Measurements from ENCODE around the gene KLHL8.

The KLHL8 gene

DNA sequence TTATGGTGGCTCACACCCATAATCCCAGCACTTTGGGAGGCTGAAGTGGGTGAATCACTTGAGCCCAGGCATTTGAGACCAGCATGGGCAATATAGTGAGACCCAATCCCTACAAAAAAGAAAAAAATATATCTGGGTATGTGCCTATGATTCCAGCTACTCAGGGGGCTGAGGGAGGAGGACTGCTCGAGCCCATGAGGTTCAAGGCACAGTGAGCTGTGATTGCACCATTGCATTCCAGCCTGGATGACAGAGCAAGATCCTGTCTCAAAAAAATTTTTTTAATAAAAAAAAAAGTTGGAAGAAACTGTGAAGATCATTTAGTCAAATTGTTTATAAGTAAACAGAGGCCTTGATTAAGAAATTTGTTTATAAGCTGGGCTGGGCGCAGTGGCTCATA lies 39.7 kb downstream of the KLHL8 start:
- DNase-seq (ENCODE audit: low spot score) = no peak
- Histone ChIP-seq H3K27ac (no peak overlapping the region), H3K4me3 (no peak overlapping the region)
- TF ChIP-seq, protein P1, sequence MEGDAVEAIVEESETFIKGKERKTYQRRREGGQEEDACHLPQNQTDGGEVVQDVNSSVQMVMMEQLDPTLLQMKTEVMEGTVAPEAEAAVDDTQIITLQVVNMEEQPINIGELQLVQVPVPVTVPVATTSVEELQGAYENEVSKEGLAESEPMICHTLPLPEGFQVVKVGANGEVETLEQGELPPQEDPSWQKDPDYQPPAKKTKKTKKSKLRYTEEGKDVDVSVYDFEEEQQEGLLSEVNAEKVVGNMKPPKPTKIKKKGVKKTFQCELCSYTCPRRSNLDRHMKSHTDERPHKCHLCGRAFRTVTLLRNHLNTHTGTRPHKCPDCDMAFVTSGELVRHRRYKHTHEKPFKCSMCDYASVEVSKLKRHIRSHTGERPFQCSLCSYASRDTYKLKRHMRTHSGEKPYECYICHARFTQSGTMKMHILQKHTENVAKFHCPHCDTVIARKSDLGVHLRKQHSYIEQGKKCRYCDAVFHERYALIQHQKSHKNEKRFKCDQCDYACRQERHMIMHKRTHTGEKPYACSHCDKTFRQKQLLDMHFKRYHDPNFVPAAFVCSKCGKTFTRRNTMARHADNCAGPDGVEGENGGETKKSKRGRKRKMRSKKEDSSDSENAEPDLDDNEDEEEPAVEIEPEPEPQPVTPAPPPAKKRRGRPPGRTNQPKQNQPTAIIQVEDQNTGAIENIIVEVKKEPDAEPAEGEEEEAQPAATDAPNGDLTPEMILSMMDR (IDR thresholded peaks at IDR 0.05) = no peak

DNA sequence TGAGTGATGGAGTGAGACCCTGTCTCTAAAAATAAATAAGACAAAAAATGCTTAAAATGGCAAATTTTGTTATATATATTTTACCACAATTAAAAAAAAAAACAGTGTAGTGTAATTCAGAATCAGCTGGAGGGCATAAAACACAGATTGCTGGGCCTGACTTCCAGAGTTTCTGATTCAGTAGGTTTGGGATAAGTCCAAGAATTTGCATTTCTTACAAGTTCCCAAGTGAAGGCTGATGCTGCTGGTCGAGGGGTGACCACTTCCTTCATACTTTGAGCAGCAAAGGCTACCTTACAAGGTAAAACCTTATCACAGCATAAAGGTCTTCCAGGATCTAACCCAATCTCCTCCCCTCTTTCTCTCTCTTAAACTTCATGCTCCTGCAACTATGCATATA lies 40.7 kb downstream of the KLHL8 start:
- H3K27ac ChIP-seq = no peak overlapping the region
- H3K4me3 ChIP-seq = no peak overlapping the region
- TF ChIP-seq, protein P1 (IDR thresholded peaks at IDR 0.05) = no peak
- no peak for DNase-seq (ENCODE audit: low spot score)

DNA sequence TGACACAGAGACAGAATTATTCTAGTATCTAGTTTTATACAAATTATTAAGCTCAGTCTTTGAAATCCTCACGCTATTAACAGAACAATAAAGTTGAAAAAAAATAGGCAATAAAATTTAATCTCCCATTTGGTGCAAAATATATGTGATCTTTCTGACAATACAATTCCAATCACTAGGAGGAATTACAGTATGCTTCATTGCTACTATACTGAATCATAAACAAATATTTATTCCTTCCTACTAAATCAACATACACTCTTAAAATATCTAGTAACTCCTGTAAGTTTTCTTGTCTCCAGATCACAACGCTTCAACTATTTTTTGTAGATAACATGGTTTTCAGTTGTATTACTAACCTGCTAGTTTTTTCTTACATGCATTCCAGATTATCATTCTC lies 45.7 kb downstream of the KLHL8 start:
- TF ChIP-seq, protein P1 (IDR thresholded peaks at IDR 0.05) = no peak
- no peak for DNase-seq (ENCODE audit: low spot score)
- H3K4me3 ChIP-seq = no peak overlapping the region
- H3K27ac ChIP-seq = no peak overlapping the region

DNA sequence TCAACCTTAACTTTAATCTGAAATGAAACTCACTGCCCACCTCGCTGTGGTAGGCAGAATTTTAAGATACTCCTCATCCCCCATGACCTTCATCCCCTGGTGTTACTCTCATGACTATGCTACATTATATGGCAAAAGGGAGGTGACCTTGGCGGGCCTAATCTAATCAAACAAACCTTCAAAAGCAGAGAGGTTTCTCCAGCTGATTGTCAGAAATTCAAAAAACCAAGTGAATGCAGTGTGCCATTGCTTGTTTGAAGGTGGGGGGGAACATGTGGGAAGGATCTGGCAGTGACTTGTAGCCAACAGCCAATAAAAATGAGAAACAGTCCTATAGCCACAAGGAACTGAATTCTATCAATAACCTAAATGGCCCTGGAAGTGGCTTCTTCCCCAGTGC lies 48.5 kb downstream of the KLHL8 start:
- TF ChIP-seq, protein P1 (IDR thresholded peaks at IDR 0.05) = no peak
- Histone ChIP-seq H3K4me3 (no peak overlapping the region), H3K27ac (no peak overlapping the region)
- no peak for DNase-seq (ENCODE audit: low spot score)

DNA sequence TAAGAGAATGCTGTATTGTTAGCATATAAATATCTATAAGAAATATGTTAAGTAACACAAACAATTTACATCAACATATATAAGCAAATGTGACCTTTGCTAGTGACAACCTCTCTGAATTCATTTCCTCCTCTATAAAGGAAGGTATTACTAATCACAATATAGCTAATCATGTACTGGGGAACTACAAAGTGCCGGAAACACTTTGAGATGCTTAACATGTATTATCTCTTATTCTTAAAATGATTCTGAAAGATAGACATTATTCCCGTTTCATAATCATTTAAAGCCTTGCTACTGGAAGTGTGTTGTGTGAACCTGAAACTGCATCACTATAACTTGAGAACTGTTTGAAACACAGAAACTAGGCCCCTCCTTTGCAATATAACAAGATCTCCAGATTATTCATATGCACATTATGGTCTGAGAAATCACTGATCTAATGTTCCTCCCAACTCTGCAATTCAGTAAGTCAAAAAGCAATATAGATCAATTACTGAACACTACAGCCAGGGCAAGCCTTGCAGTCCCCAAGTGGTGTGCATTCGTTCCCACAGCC lies 54.0 kb downstream of the KLHL8 start:
- Histone ChIP-seq H3K27ac (no peak overlapping the region), H3K4me3 (no peak overlapping the region)
- no peak for DNase-seq (ENCODE audit: low spot score)
- TF ChIP-seq, protein P1 (IDR thresholded peaks at IDR 0.05) = no peak

DNA sequence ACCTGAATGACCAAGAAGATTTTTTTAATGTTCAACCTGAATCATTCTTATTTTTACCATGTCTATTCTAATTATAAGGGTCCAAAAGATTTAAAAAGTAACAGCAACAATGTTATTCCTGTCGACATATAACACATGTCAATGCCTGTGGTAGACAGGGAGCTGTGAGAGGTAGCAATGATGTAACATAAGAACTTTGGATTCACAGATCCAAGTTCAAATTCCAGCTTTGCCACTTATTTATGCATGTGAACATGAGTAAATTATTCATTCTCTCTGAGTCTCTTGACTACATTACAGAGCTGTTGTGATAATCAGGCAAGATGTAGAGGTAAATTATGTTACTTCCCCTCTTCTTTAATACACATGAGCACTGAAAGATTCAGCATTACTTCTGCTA lies 54.5 kb downstream of the KLHL8 start:
- Histone ChIP-seq H3K27ac (no peak overlapping the region), H3K4me3 (no peak overlapping the region)
- TF ChIP-seq, protein P1 (IDR thresholded peaks at IDR 0.05) = no peak
- no peak for DNase-seq (ENCODE audit: low spot score)

DNA sequence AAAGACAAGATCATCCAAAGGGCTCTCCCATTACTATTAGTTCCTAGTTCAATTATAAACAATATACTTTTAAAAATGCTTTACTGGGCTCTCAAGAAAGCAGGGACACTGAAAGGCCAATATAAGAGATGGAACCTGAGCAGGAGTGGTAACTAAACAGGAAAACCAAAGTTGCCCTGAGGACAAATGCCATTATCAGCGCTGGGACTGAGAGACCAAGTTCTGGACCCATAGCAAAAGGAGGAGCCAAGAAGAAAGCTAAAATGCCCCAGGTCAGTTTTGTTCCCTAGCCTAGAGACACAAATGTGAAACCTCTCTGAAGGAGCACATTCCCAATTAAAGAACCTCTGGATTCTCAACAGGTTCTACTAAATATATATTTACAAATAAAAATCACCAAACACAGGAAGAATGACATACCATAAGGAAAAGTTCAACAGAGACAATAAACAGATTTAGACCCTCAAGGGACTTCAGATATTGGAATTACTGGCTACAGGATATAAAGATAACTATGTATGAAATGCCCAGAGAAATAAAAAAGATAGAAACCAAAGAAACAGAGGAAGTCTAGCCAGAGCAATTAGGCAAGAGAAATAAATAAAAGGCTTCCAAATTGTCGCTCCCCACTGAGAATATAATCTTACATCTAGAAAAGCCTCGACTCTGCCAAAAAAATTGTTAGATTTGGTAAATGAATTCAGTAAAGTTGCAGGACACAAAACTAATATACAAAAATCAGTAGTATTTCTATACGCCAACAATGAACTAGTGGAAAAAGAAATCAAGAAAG lies 67.1 kb downstream of the KLHL8 start:
- TF ChIP-seq, protein P1 (IDR thresholded peaks at IDR 0.05) = no peak
- no peak for DNase-seq (ENCODE audit: low spot score)
- H3K27ac ChIP-seq = no peak overlapping the region

More for the DNA sequence above, 67.1 kb downstream of the KLHL8 start:
- H3K4me3 ChIP-seq = no peak overlapping the region

Data from coronary artery (tissue), 2 donors.